Right lobe of liver (tissue), 6 donors: ENCODE results near the gene HOXC10. TPM values are rescaled to one million over a fixed set of nuclear protein-coding genes. Genes with fewer than 3 reads are reported as not detected.

ENCODE experiments used
- ATAC-seq, 4 donors: fragments of 200-7000 bp; cut with Tn5 transposase; one replicate each; pipeline ENCODE4 v1.9.1; 2020; ENCODE audit warnings: mild to moderate bottlenecking in 4 of 4, moderate library complexity in 4 of 4
- DNase-seq, 3 donors: peaks; one replicate each; pipeline ENCODE4 v3.0.0-alpha.2; 2020
- H3K27ac ChIP-seq, 3 donors: fragments of 200-600 bp; one replicate each; pipeline ENCODE4 v1.8.0; 2022
- H3K27me3 ChIP-seq, 2 donors: fragments of 200-600 bp; one replicate each; pipeline ENCODE4 v1.8.0; 2022
- H3K36me3 ChIP-seq, 4 donors: fragments of 200-600 bp; sonication (generic) in 1 of 4; one replicate each; pipeline versions ENCODE4 v1.5.1 to v1.8.0; 2017 to 2022; ENCODE audit warnings: control low read depth in 1 of 4
- H3K4me1 ChIP-seq, 4 donors: fragments of 200-600 bp; sonication (generic) in 1 of 4; one replicate each; pipeline versions ENCODE4 v1.5.1 to v1.8.0; 2017 to 2022; ENCODE audit warnings: control low read depth in 1 of 4
- H3K4me3 ChIP-seq, 3 donors: fragments of 200-600 bp; one replicate each; pipeline ENCODE4 v1.8.0; 2022
- H3K9me3 ChIP-seq, 4 donors: fragments of 200-600 bp; sonication (generic) in 1 of 4; one replicate each; pipeline versions ENCODE4 v1.5.1 to v1.8.0; 2017 to 2022; ENCODE audit warnings: control low read depth in 1 of 4
- POLR2A ChIP-seq: fragments of 450-650 bp; IDR thresholded peaks from one replicate; pipeline ENCODE4 v1.6.1; 2017; ENCODE audit warnings: antibody characterized with exemption, mild to moderate bottlenecking
- WGBS: methylation state at CpG from one replicate; pipeline ENCODE4 v1.1.6; 2018; ENCODE audit warnings: low coverage, low lambda C conversion rate; ENCODE audit not compliant: insufficient coverage; ENCODE audit errors: missing lambda C conversion rate; 5-methylcytosine and 5-hydroxymethylcytosine counted together
- intact Hi-C, 2 donors: fragments of 100-400 bp; cut with DNase I; formaldehyde crosslinking; loops; one replicate each; pipeline versions ENCODE4 v1.11.2 to v1.14.1; 2022
- total RNA-seq, 6 experiments: library from RNA; depleted of rRNA in 2 of 6; stranded (reverse); fragments of >200 nt in 2 of 6; fragmentation: NEBNext Ultra II Directional in 3 of 6; extraction: Animal tissue kit (Norgen Biotek cat#: 25700) in 3 of 6; gene quantifications; one replicate each; pipeline versions ENCODE4 v1.1.0 to v1.2.4, GENCODE V29; 2016 to 2023
- TF ChIP-seq, protein P1 (sequence below), 4 donors: fragments of 200-600 bp in 3 of 4; fragments of 450-650 bp in 1 of 4; IDR thresholded peaks; one replicate each; pipeline versions ENCODE4 v1.5.1 to v1.8.0; 2016 to 2022; ENCODE audit warnings: antibody characterized with exemption in 4 of 4, mild to moderate bottlenecking in 2 of 4
- donor health status: DM: no; HTN: yes; CAD: no.
- donor health status: DM: no; HTN: no; CAD: no.
- donor health status: DM: no; HTN: no; CAD: no.
- donor health status: DM: no; HTN: yes; CAD: no.
- donor health status: DM: no; HTN: yes; CAD: no.

HOXC10 gene
- total RNA-seq, 6 experiments from 2014 or later = not detected

- no peak for DNase-seq
- no peaks in the 10 kb centered on the region for H3K9me3 ChIP-seq
- WGBS = 8% methylated on average over 31 of the region's 39 CpGs
- TF ChIP-seq, protein P1, sequence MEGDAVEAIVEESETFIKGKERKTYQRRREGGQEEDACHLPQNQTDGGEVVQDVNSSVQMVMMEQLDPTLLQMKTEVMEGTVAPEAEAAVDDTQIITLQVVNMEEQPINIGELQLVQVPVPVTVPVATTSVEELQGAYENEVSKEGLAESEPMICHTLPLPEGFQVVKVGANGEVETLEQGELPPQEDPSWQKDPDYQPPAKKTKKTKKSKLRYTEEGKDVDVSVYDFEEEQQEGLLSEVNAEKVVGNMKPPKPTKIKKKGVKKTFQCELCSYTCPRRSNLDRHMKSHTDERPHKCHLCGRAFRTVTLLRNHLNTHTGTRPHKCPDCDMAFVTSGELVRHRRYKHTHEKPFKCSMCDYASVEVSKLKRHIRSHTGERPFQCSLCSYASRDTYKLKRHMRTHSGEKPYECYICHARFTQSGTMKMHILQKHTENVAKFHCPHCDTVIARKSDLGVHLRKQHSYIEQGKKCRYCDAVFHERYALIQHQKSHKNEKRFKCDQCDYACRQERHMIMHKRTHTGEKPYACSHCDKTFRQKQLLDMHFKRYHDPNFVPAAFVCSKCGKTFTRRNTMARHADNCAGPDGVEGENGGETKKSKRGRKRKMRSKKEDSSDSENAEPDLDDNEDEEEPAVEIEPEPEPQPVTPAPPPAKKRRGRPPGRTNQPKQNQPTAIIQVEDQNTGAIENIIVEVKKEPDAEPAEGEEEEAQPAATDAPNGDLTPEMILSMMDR (IDR thresholded peaks at IDR 0.05) = no peak
- TF ChIP-seq POLR2A = no peak
- H3K4me3 ChIP-seq = no peak overlapping the region
- no peak for ATAC-seq
- intact Hi-C loops = no loop called here
- no peak overlapping the region for H3K27ac ChIP-seq
- no peaks in the 10 kb centered on the region for H3K4me1 ChIP-seq
- H3K36me3 ChIP-seq = no peaks in the 10 kb centered on the region
- H3K27me3 ChIP-seq = peaks cover 21 to 62% of the 10 kb centered on the region in 2 donors
Observed at GRCh38 chr12:53960187-53961024, 24.5 kb upstream of the HOXC10 start.

- intact Hi-C loops = no loop called here
- Histone ChIP-seq H3K27me3 (peaks cover 16 to 57% of the 10 kb centered on the region in 2 donors), H3K36me3 (no peaks in the 10 kb centered on the region), H3K4me1 (no peaks in the 10 kb centered on the region), H3K9me3 (no peaks in the 10 kb centered on the region), H3K27ac (no peak overlapping the region), H3K4me3 (no peak overlapping the region)
- TF ChIP-seq, protein P1 (IDR thresholded peaks at IDR 0.05) = no peak
- TF ChIP-seq POLR2A = no peak
- 2% methylated on average over 17 of the region's 72 CpGs for WGBS
- no peak for DNase-seq
- no peak for ATAC-seq
Observed at GRCh38 chr12:53961025-53961761, 23.8 kb upstream of the HOXC10 start.

- TF ChIP-seq POLR2A = no peak
- TF ChIP-seq, protein P1 (IDR thresholded peaks at IDR 0.05) = no peak
- Histone ChIP-seq H3K36me3 (no peaks in the 10 kb centered on the region), H3K27ac (no peak overlapping the region), H3K27me3 (peaks cover 16 to 62% of the 10 kb centered on the region in 2 donors), H3K4me1 (no peaks in the 10 kb centered on the region), H3K9me3 (no peaks in the 10 kb centered on the region), H3K4me3 (no peak overlapping the region)
- DNase-seq = no peak
- no peak for ATAC-seq
- intact Hi-C loops = no loop called here
- WGBS = 12% methylated on average over 7 of the region's 7 CpGs
Observed at GRCh38 chr12:53963005-53963404, 21.9 kb upstream of the HOXC10 start.

DNA sequence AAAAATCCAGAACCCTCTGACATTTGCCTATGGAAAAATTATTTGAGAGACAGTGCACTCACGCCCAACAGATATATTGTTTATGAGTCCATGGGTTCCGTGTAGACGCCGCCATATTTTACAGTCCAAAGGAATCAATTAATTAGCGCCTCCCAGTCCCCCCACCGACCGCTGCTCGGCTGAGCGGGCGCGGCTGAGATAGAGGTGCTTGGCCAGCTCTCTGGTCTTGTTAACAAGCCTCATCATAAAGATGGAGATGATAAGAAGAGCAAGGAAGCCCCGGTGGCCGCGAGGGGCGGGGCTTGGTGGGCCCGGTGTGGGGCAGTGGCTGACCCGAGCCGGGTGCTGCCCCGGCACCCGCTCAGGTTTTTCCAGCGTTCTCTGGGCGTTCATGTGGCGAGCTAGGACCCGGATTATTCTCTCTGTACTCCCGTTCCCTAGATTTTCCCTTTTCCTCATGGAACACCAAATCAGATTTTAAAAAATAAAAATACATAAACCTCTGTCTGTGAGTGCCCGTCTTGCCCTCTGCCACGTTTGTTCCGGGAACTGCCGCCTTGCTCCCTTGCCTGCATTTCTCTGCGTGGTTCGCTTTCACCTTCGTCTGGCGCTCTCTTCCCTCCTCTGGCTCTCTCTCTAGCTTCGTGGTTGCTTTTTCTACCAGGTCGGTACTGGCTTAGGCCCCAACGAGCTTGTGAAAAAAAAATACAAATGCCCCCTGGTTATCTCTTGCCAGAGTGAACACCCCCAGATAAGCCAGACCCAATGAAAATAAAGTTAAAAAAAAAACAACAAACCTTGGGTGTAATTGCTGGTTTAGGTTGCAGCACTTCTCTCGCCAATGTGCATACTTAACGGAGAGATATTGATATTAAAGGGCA is 21.3 kb upstream of the HOXC10 start:
- Histone ChIP-seq H3K4me3 (no peak overlapping the region), H3K4me1 (no peaks in the 10 kb centered on the region), H3K36me3 (no peaks in the 10 kb centered on the region), H3K27ac (no peak overlapping the region), H3K9me3 (no peaks in the 10 kb centered on the region), H3K27me3 (peaks cover 19 to 58% of the 10 kb centered on the region in 2 donors)
- TF ChIP-seq POLR2A = no peak
- TF ChIP-seq, protein P1 (IDR thresholded peaks at IDR 0.05) = no peak
- DNase-seq (no peak), ATAC-seq (no peak)
- WGBS = 8% methylated on average over 28 of the region's 38 CpGs
- intact Hi-C loops = no loop called here
